ENCODE data around the gene PIEZO1.

PIEZO1 gene

GRCh38 chr16:88667461-88667860 lies 117.6 kb downstream of the PIEZO1 start:
- H3K27me3 ChIP-seq (ENCODE audit: control insufficient read depth in 1 of 2, insufficient read depth in 2 of 2, low read length in 2 of 2) = no peaks in the 10 kb centered on the region
- peaks cover 3% of the 10 kb centered on the region for H3K4me1 ChIP-seq (ENCODE audit: control insufficient read depth, insufficient read depth, low read length)
- H3K9ac ChIP-seq (ENCODE audit: low read length in 2 of 2) = no peak overlapping the region
- H3K9me3 ChIP-seq (ENCODE audit: control insufficient read depth in 2 of 2, low read length in 2 of 2) = no peaks in the 10 kb centered on the region
- no peak overlapping the region for H3K4me3 ChIP-seq (ENCODE audit: low read length in 2 of 2)
- H3K36me3 ChIP-seq (ENCODE audit: control insufficient read depth in 2 of 2, insufficient read depth in 2 of 2, low read length in 2 of 2) = no peaks in the 10 kb centered on the region
- H3K27ac ChIP-seq (ENCODE audit: low read length) = no peak overlapping the region

- Histone ChIP-seq H3K9me3 (ENCODE audit: control insufficient read depth in 2 of 2, low read length in 2 of 2) (no peaks in the 10 kb centered on the region), H3K36me3 (ENCODE audit: control insufficient read depth in 2 of 2, insufficient read depth in 2 of 2, low read length in 2 of 2) (no peaks in the 10 kb centered on the region), H3K27ac (ENCODE audit: low read length) (no peak overlapping the region), H3K4me1 (ENCODE audit: control insufficient read depth, insufficient read depth, low read length) (peaks cover 10% of the 10 kb centered on the region), H3K27me3 (ENCODE audit: control insufficient read depth in 1 of 2, insufficient read depth in 2 of 2, low read length in 2 of 2) (no peaks in the 10 kb centered on the region), H3K4me3 (ENCODE audit: low read length in 2 of 2) (no peak overlapping the region), H3K9ac (ENCODE audit: low read length in 2 of 2) (no peak overlapping the region)
These were observed 119.5 kb downstream of the PIEZO1 start for GRCh38 chr16:88665570-88665969.

Data from stomach smooth muscle (tissue), 2 donors.